GM12891 (cell line): ENCODE data around the gene IL1F10.

Source experiments
- DNase-seq: peaks from one replicate; pipeline ENCODE4 v3.0.0; 2011; ENCODE audit warnings: low spot score; ENCODE audit not compliant: insufficient read length
- FAIRE-seq: peaks from 2 replicates; lab custom pipeline; 2011; peaks lifted over from hg19 to GRCh38; lab: Jason Lieb, UNC
- PAX5 ChIP-seq: IDR thresholded peaks from 2 replicates; pipeline ENCODE4 v1.6.1; 2011; ENCODE audit warnings: low read length, moderate library complexity, mild to moderate bottlenecking; ENCODE audit not compliant: insufficient read depth, severe bottlenecking
- POLR2A ChIP-seq: IDR thresholded peaks from 2 replicates; pipeline ENCODE4 v1.6.1; 2011; ENCODE audit warnings: low read depth, low read length, control low read depth
- POLR2AphosphoS5 ChIP-seq: IDR thresholded peaks from 2 replicates; pipeline ENCODE4 v1.6.1; 2011; ENCODE audit warnings: low read depth, low read length, control low read depth
- POU2F2 ChIP-seq: IDR thresholded peaks from 2 replicates; pipeline ENCODE4 v1.6.1; 2011; ENCODE audit warnings: low read depth, mild to moderate bottlenecking, control low read depth, low read length, moderate library complexity
- SPI1 ChIP-seq: IDR thresholded peaks from 2 replicates; pipeline ENCODE4 v1.6.1; 2011; ENCODE audit warnings: low read depth, low read length, control low read depth
- TAF1 ChIP-seq: IDR thresholded peaks from 2 replicates; pipeline ENCODE4 v1.6.1; 2011; ENCODE audit warnings: low read depth, low read length, control low read depth

Gene IL1F10

GRCh38 chr2:113056521-113056920, 11.2 kb upstream of the IL1F10 start:
- DNase-seq: no peak
- TF ChIP-seq TAF1: no peak
- no peak for TF ChIP-seq POLR2AphosphoS5
- TF ChIP-seq POU2F2: no peak
- TF ChIP-seq SPI1: no peak
- TF ChIP-seq PAX5: no peak
- TF ChIP-seq POLR2A: no peak
- no peak for FAIRE-seq

DNA sequence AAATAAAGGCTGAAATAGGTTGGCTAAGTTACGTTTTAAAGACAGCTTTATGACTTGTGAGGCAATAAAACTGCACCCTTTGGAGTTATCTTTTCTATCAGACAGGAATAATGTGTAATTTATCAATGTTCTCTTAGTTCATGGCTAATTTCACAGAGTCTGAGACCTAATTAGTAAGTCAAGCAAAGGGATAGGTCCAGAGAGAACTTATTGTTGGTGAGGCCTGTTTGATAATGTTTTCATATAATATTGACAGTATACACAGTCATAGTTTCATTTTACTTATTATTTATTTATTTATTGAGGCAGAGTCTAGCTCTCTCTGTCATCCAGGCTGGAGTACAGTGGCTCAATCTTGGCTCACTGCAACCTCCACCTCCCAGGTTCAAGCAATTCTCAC, 10.7 kb upstream of the IL1F10 start:
- no peak for FAIRE-seq
- TF ChIP-seq SPI1 (no peak), POU2F2 (no peak), POLR2AphosphoS5 (no peak), PAX5 (no peak), POLR2A (no peak), TAF1 (no peak)

DNA sequence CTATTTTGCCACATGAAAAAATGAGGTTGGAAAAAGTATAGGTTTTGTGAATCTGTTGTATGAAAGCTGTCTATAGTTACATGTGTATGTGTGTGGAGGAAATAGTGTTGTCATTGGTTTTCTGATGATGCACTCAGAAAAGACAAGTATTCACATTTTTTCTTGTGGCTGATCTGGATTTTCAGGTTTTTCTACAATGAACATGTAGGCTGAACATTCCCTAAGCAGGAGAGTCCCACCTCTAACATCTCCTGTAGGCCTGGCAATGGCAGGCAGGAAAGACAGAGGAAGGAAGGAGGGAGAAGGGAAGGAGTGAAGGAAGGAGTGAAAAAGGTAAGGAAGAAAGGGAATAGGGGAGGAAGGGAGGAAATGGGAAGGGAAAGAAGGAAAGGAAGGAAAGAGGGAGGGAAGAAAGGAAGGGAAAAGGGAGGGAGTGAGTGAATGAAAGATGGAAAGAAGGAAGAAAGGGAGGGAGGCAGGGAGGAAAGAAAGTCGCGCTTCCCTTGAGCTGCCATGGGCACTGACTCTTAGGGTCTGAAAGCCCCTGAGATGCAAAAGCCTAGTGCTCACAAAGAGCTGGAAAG, 9.3 kb upstream of the IL1F10 start:
- DNase-seq: no peak
- FAIRE-seq: no peak
- no peak for TF ChIP-seq POLR2A
- no peak for TF ChIP-seq PAX5
- TF ChIP-seq TAF1: no peak
- TF ChIP-seq POLR2AphosphoS5: no peak
- no peak for TF ChIP-seq POU2F2
- no peak for TF ChIP-seq SPI1

More for the DNA sequence above, 10.7 kb upstream of the IL1F10 start:
- no peak for DNase-seq

GRCh38 chr2:113058998-113059960, 8.5 kb upstream of the IL1F10 start, which contains the start of gene IL36RN:
Gene IL36RN (plus strand): TSS chr2:113059198. CDS start chr2:113059439, 241 bp downstream.
- no peak for DNase-seq
- FAIRE-seq: no peak
- TF ChIP-seq PAX5: no peak
- no peak for TF ChIP-seq POLR2AphosphoS5
- no peak for TF ChIP-seq TAF1
- no peak for TF ChIP-seq POLR2A
- TF ChIP-seq POU2F2: no peak
- no peak for TF ChIP-seq SPI1

DNA sequence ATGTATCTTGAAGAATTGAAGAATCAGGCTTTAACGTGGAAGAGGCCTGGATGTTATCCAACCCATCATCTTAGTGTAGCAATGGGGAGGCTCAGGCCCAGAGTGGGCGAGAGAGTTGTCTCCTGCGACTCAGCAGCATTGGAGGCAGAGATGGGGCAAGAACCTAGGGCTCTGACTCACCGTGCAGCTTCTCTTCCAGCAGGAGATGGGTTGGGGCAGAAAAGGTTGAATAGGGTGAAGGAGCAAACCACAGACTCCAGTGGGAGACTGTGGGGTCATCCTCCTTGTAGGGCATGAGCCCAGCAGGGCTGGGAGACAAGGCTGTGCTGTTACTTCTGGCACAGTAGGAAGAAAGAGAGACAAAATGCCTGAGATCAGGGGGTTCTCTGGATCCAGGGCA, 7.4 kb upstream of the IL1F10 start:
- no peak for FAIRE-seq
- DNase-seq: no peak
- no peak for TF ChIP-seq SPI1
- TF ChIP-seq POU2F2: no peak
- no peak for TF ChIP-seq POLR2A
- TF ChIP-seq POLR2AphosphoS5: no peak
- no peak for TF ChIP-seq TAF1
- no peak for TF ChIP-seq PAX5

DNA sequence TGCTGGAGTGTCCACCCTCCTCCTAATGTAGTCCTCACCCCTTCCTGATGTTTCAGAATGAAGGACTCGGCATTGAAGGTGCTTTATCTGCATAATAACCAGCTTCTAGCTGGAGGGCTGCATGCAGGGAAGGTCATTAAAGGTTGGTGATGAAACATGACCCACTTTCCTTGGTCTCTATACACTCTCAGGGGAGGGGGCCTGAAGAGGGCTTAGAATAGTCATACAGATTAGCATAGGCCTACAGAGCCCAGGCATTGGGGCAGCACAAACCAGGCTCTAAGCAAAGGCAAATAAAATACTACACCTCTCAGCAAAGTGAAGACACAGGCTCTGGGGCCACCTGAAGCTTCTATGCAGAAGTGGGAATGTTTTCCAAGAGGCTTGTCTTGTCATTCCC, 7.0 kb upstream of the IL1F10 start:
- FAIRE-seq: no peak
- no peak for DNase-seq
- TF ChIP-seq POU2F2 (no peak), TAF1 (no peak), PAX5 (no peak), POLR2A (no peak), POLR2AphosphoS5 (no peak), SPI1 (no peak)

GRCh38 chr2:113061241-113061640, 6.5 kb upstream of the IL1F10 start:
- DNase-seq (no peak), FAIRE-seq (no peak)
- TF ChIP-seq PAX5: no peak
- no peak for TF ChIP-seq SPI1
- no peak for TF ChIP-seq POLR2AphosphoS5
- no peak for TF ChIP-seq POU2F2
- no peak for TF ChIP-seq POLR2A
- no peak for TF ChIP-seq TAF1

GRCh38 chr2:113061896-113062770, 5.6 kb upstream of the IL1F10 start:
- DNase-seq: no peak
- FAIRE-seq: no peak

DNA sequence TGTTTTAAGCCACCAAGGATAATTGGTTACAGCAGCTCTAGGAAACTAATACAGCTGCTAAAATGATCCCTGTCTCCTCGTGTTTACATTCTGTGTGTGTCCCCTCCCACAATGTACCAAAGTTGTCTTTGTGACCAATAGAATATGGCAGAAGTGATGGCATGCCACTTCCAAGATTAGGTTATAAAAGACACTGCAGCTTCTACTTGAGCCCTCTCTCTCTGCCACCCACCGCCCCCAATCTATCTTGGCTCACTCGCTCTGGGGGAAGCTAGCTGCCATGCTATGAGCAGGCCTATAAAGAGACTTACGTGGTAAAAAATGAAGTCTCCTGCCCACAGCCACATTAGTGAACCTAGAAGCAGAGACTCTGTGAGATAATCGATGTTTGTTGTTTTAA, 3.5 kb upstream of the IL1F10 start:
- DNase-seq: no peak
- no peak for FAIRE-seq
- TF ChIP-seq SPI1 (no peak), POLR2AphosphoS5 (no peak), TAF1 (no peak), PAX5 (no peak), POLR2A (no peak), POU2F2 (no peak)

More at GRCh38 chr2:113061896-113062770, 5.6 kb upstream of the IL1F10 start:
- TF ChIP-seq SPI1 (no peak), PAX5 (no peak), POU2F2 (no peak)
